Adrenal gland (tissue), 12 donors: ENCODE data around the gene TLR7. TPM values are rescaled to one million over a fixed set of nuclear protein-coding genes. Genes with fewer than 3 reads are reported as not detected.

Source experiments
- DNase-seq, 7 donors: peaks; one replicate each; pipeline ENCODE4 v3.0.0-alpha.2; 2019 to 2020
- H3K27ac ChIP-seq, 5 donors: fragments of 200-600 bp; sonication (generic) in 4 of 5; 1 replicate in 3 of 5; 2 replicates in 2 of 5; pipeline versions ENCODE4 v1.5.1 to v1.8.0; 2016 to 2020; ENCODE audit warnings: mild to moderate bottlenecking in 1 of 5
- H3K27me3 ChIP-seq: fragments of 200-600 bp; 2 replicates; pipeline ENCODE4 v1.8.0; 2021
- H3K36me3 ChIP-seq, 2 donors: fragments of 200-600 bp; replicated peaks in 1 of 2; 1 replicate in 1 of 2; 2 replicates in 1 of 2; pipeline versions ENCODE4 v1.5.1 to v1.8.0; 2018 to 2022
- H3K4me1 ChIP-seq, 2 donors: fragments of 200-600 bp; replicated peaks in 1 of 2; 1 replicate in 1 of 2; 2 replicates in 1 of 2; pipeline versions ENCODE4 v1.5.1 to v1.8.0; 2018 to 2021
- H3K4me3 ChIP-seq, 4 donors: fragments of 200-600 bp; sonication (generic) in 3 of 4; one replicate each; pipeline ENCODE4 v1.5.1; 2016 to 2018
- H3K9me3 ChIP-seq, 3 donors: fragments of 200-600 bp; sonication (generic) in 1 of 3; replicated peaks in 1 of 3; 1 replicate in 2 of 3; 2 replicates in 1 of 3; pipeline versions ENCODE4 v1.5.1 to v1.8.0; 2016 to 2021
- CTCF ChIP-seq, 6 experiments: fragments of 450-650 bp in 4 of 6; fragments of 200-600 bp in 2 of 6; sonication (generic) in 1 of 6; IDR thresholded peaks; 1 replicate in 5 of 6; 2 replicates in 1 of 6; pipeline versions ENCODE4 v1.5.1 to v1.8.0; 2016 to 2021; ENCODE audit warnings: antibody characterized with exemption in 6 of 6, mild to moderate bottlenecking in 2 of 6, moderate library complexity in 1 of 6
- POLR2A ChIP-seq, 2 donors: fragments of 450-650 bp; IDR thresholded peaks; one replicate each; pipeline ENCODE4 v1.6.1; 2017; ENCODE audit warnings: antibody characterized with exemption in 2 of 2, mild to moderate bottlenecking in 2 of 2, moderate library complexity in 1 of 2
- WGBS, 4 donors: extraction: QIAGEN DNeasy Blood & Tissue Kit in 2 of 4; methylation state at CpG; one replicate each; pipeline versions ENCODE4 v1.1.5 to v1.1.7; 2013 to 2017; 5-methylcytosine and 5-hydroxymethylcytosine counted together
- intact Hi-C, 2 donors: fragments of 100-400 bp; cut with DNase I; formaldehyde crosslinking; loops; one replicate each; pipeline versions ENCODE4 v1.14.1 to v1.15.0; 2022 to 2023
- polyA plus RNA-seq, 3 donors: library from polyadenylated mRNA; stranded (reverse); fragments of 200-250 nt in 2 of 3; fragments of 350-450 nt in 1 of 3; fragmentation: Illumina TruSeq in 1 of 3; extraction: RNeasy Lipid Tissue Mini Kit (QIAGEN cat#74804) in 1 of 3; gene quantifications; one replicate each; pipeline ENCODE4 v1.2.3, GENCODE V29; 2013 to 2014
- total RNA-seq, 9 donors: library from RNA; depleted of rRNA in 4 of 9; stranded (reverse); fragments of >200 nt in 4 of 9; fragments of 120-200 nt in 1 of 9; fragmentation: NEBNext Ultra II Directional in 1 of 9; extraction: Animal tissue kit (Norgen Biotek cat#: 25700) in 1 of 9; gene quantifications; one replicate each; pipeline versions ENCODE4 v1.1.0 to v1.2.4, GENCODE V29; 2013 to 2023
- donor health status: healthy with polysubstance abuse.
- donor health status: Bipolar disorder and iron deficiency.
- donor health status: DM: yes; HTN: yes; CAD: no.
- donor health status: DM: no; HTN: no; CAD: no.
- donor health status: DM: no; HTN: no; CAD: no.
- donor health status: DM: yes; HTN: yes; CAD: no.

TLR7 gene
- total and polyA plus RNA-seq, 12 donors = 0.18 to 4.0 (median 2.2) TPM

- H3K27ac ChIP-seq = no peak overlapping the region
- no peaks in the 10 kb centered on the region for H3K9me3 ChIP-seq
- peaks cover 8% of the 10 kb centered on the region for H3K27me3 ChIP-seq
- 75 to 80% (median 77%) methylated on average over 2 of the region's 2 CpGs for WGBS, 4 donors
- DNase-seq = no peak
- TF ChIP-seq POLR2A (IDR thresholded peaks at IDR 0.05) = no peak
- TF ChIP-seq CTCF (IDR thresholded peaks at IDR 0.05) = no peak
- intact Hi-C loops = no loop called here
- no peaks in the 10 kb centered on the region for H3K36me3 ChIP-seq
- H3K4me1 ChIP-seq = no peaks in the 10 kb centered on the region
- no peak overlapping the region for H3K4me3 ChIP-seq
These were observed 15.0 kb downstream of the TLR7 start for GRCh38 chrX:12881914-12882313.

GRCh38 chrX:12885508-12885907 lies 18.6 kb downstream of the TLR7 start:
- no peaks in the 10 kb centered on the region for H3K27me3 ChIP-seq
- intact Hi-C loops = no loop called here
- DNase-seq = no peak
- TF ChIP-seq CTCF (IDR thresholded peaks at IDR 0.05) = no peak
- no peak for TF ChIP-seq POLR2A (IDR thresholded peaks at IDR 0.05)
- H3K9me3 ChIP-seq = no peaks in the 10 kb centered on the region
- H3K36me3 ChIP-seq = no peaks in the 10 kb centered on the region
- H3K4me1 ChIP-seq = no peaks in the 10 kb centered on the region
- no peak overlapping the region for H3K4me3 ChIP-seq
- WGBS, 4 donors = 47 to 59% (median 55%) methylated on average over 5 of the region's 5 CpGs
- no peak overlapping the region for H3K27ac ChIP-seq

- Histone ChIP-seq H3K4me3 (no peak overlapping the region), H3K27me3 (no peaks in the 10 kb centered on the region), H3K27ac (no peak overlapping the region), H3K9me3 (no peaks in the 10 kb centered on the region), H3K4me1 (no peaks in the 10 kb centered on the region), H3K36me3 (no peaks in the 10 kb centered on the region)
- DNase-seq = no peak
- TF ChIP-seq CTCF (IDR thresholded peaks at IDR 0.05) = no peak
- no peak for TF ChIP-seq POLR2A (IDR thresholded peaks at IDR 0.05)
- 82 to 87% (median 82%) methylated on average over 3 of the region's 3 CpGs for WGBS, 4 donors
- intact Hi-C loops = no loop called here
These were observed 19.7 kb downstream of the TLR7 start for GRCh38 chrX:12886545-12886944.

- no peaks in the 10 kb centered on the region for H3K36me3 ChIP-seq
- H3K4me3 ChIP-seq = no peak overlapping the region
- no peak for TF ChIP-seq POLR2A (IDR thresholded peaks at IDR 0.05)
- TF ChIP-seq CTCF (IDR thresholded peaks at IDR 0.05) = no peak
- H3K9me3 ChIP-seq = no peaks in the 10 kb centered on the region
- intact Hi-C loops = no loop called here
- DNase-seq = no peak
- H3K4me1 ChIP-seq = no peaks in the 10 kb centered on the region
- no peak overlapping the region for H3K27ac ChIP-seq
- 66 to 70% (median 69%) methylated on average over 2 of the region's 2 CpGs for WGBS, 4 donors
- H3K27me3 ChIP-seq = no peaks in the 10 kb centered on the region
These were observed 20.3 kb downstream of the TLR7 start for GRCh38 chrX:12887141-12887540.
